RWPE1 (cell line): ENCODE results near the gene POU5F1.
A peak's percentile ranks its signal among the peaks of the same experiment; 100 is the strongest.

Experiments
- CTCF ChIA-PET: fragments of 350-600 bp; sonication (Branson Sonifier 250); formaldehyde crosslinking; extraction: SDS; loops from one replicate; lab custom pipeline; 2021; lab: Yijun Ruan, JAX
- POLR2A ChIA-PET: fragments of 400-600 bp; formaldehyde crosslinking; extraction: SDS; loops from one replicate; lab custom pipeline; 2020; ENCODE audit warnings: antibody characterized with exemption; ENCODE audit not compliant: low non-redundant PET; lab: Yijun Ruan, JAX
- DNase-seq: peaks from one replicate; pipeline ENCODE4 v3.0.0; 2012; ENCODE audit warnings: low spot score
- H3K27ac ChIP-seq: fragments of 450-650 bp; 2 replicates; pipeline ENCODE4 v1.5.1; 2017
- TF ChIP-seq, protein P1 (sequence below): fragments of 450-650 bp; conservative IDR thresholded peaks from 2 replicates; pipeline ENCODE4 v1.5.1; 2017; ENCODE audit warnings: low read depth, mild to moderate bottlenecking

POU5F1 gene

DNA sequence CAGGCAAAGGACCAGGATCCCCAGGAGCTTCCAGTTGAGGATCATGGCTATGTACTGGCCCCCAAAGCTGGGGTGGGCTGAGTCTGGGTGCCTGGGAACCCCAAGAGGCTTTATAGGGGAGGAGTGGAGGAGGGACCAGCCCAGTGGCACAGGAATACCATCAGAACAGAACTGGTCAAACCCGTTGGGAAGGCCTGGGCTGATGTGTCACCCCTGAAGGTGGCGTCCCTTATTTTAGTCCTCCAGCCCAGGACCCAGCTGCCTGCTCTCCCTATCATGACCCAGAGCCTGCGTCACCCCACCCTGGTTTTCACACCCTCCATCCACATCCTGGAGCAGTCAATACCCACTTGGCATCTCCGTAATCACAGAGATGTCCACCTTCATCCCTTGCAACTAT, 31.5 kb downstream of the POU5F1 start, which contains the start of gene PSORS1C2:
PSORS1C2 (minus strand) TSS at position 85 of the 400 bp plus-strand sequence; CDS start at position 45, 40 bp downstream.
- ChIA-PET POLR2A (no interaction called here), CTCF (interaction anchor here (0.7 to 2.8 kb wide), 4 partner anchors 10 to 228 kb away, joined by 3 to 20 read pairs (median 4); no protein-coding TSS in a partner anchor)
- no peak for DNase-seq
- TF ChIP-seq, protein P1, sequence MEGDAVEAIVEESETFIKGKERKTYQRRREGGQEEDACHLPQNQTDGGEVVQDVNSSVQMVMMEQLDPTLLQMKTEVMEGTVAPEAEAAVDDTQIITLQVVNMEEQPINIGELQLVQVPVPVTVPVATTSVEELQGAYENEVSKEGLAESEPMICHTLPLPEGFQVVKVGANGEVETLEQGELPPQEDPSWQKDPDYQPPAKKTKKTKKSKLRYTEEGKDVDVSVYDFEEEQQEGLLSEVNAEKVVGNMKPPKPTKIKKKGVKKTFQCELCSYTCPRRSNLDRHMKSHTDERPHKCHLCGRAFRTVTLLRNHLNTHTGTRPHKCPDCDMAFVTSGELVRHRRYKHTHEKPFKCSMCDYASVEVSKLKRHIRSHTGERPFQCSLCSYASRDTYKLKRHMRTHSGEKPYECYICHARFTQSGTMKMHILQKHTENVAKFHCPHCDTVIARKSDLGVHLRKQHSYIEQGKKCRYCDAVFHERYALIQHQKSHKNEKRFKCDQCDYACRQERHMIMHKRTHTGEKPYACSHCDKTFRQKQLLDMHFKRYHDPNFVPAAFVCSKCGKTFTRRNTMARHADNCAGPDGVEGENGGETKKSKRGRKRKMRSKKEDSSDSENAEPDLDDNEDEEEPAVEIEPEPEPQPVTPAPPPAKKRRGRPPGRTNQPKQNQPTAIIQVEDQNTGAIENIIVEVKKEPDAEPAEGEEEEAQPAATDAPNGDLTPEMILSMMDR: no peak
- H3K27ac ChIP-seq: peak within 1 kb of the TSS; percentile 39; the same call in 1 of the 2 replicates

DNA sequence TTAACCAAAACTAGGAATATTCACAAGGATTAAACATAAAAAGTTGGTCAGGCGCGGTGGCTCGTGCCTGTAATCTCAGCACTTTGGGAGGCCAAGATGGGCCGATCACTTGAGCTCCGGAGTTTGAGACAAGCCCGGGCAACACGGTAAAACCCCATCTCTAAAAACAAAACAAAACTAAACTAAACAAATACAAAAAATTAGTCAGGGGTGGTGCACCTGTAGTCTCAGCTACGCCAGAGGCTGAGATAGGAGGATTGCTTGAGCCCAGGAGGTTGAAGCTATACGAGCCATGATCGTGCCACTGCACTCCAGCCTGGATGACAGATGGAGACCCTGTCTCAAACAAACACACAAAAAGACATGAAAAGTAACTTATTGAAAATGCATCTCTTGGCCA, 34.8 kb downstream of the POU5F1 start:
- no peak for DNase-seq
- H3K27ac ChIP-seq: no peak overlapping the region
- CTCF ChIA-PET: no interaction called here
- TF ChIP-seq, protein P1: no peak
- POLR2A ChIA-PET: interaction anchor here (0.7 kb wide), 1 partner anchor 242 kb away, joined by 5 read pairs; no protein-coding TSS in a partner anchor

DNA sequence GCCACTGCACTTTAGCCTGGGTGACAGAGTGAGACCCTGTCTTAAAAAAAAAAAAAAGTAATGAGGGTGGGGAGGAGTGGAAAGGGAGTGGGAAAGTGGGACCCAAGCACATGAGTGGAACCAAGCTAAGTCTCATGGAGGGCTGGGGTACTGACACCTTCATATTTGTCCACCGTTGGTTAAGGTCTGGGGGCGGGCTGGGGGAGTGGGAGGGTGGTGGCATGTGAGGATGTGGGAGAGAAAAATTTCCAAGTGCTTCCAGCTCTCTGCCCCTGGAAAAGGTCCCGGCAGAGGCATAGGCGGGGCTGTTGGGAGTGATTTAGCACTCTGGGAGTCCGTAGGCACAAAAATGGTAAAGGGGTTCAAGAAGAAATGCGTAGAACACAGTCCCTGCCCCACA, 37.7 kb downstream of the POU5F1 start:
- no peak for DNase-seq
- ChIA-PET POLR2A (no interaction called here), CTCF (interaction anchor here (0.6 to 1.1 kb wide), 3 partner anchors 54 to 235 kb away, joined by 3 to 5 read pairs (median 3); no protein-coding TSS in a partner anchor)
- no peak overlapping the region for H3K27ac ChIP-seq
- TF ChIP-seq, protein P1: no peak

DNA sequence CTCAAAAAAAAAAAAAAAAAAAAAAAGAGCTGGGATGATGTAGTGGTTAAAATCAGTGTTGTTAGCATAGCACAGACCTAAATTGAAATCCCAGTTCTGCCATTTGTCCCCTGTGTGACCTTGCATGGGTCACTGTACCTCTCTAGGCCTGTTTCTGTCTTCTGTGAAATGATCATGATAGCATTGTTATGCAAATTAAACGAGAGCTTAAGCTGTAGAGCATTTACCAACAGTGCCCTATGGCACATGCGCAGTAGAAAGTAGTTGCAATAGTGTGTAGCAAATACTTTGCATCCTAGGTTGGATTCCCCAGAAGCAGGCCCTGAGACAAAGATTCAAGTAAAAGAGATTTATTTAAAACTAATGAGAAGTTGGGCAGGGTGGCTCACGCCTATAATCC, 38.9 kb downstream of the POU5F1 start:
- no peak for DNase-seq
- POLR2A ChIA-PET: no interaction called here
- TF ChIP-seq, protein P1: no peak
- no peak overlapping the region for H3K27ac ChIP-seq
- CTCF ChIA-PET: interaction anchor here (0.6 kb wide), 1 partner anchor 61 kb away, joined by 4 read pairs; no protein-coding TSS in a partner anchor

DNA sequence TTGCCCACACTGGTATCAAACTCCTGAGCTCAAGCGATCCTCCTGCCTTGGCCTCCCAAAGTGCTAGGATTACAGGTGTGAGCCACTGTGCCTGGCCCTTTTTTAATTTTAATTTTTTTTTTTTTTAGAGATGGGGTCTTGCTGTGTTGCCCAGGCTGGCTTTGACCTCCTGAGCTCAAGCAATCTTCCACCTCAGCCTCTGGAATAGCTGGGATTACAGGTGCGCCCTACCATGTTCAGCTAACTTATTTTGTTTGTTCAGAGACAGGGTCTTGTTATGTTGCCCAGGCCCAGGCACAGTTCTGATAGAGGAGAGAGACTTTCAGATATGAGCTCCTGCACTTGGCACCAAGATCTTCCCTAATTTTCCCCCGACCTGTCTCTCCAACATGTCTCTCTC, 39.7 kb downstream of the POU5F1 start:
- no peak overlapping the region for H3K27ac ChIP-seq
- no peak for DNase-seq

DNA sequence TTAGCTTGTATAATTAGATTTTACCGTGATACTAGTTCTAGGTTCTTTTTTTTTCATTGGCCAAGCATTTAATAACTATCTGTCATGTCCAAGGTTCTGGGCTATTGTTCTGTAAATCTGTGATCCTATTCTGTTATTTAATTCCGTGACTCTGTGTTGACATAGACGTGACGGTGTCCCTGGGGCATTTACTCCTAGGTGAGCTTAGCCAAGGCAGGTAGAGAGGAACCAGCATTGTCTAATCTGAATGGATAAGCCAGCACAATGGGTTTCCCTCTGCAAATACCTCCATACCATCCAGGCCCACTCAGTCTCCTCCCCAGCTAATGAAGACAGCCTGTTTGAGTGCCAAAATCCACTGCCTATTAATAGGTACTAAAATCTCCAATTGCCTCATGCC, 41.4 kb downstream of the POU5F1 start:
- H3K27ac ChIP-seq: no peak overlapping the region
- no peak for DNase-seq
- ChIA-PET CTCF (interaction anchor here (0.6 to 1.7 kb wide), 5 partner anchors 9 to 118 kb away, joined by 3 to 4 read pairs (median 3); partner anchors contain the start of gene PSORS1C2), POLR2A (no interaction called here)
- TF ChIP-seq, protein P1: no peak

More for the DNA sequence above, 39.7 kb downstream of the POU5F1 start:
- ChIA-PET POLR2A (no interaction called here), CTCF (interaction anchor here (0.6 kb wide), 1 partner anchor 533 kb away, joined by 3 read pairs; no protein-coding TSS in a partner anchor)
- TF ChIP-seq, protein P1: no peak
